GM12891 (cell line): ENCODE results near the gene DERL2.

Experiments
- POLR2A ChIP-seq: IDR thresholded peaks from 2 replicates; pipeline ENCODE4 v1.6.1; 2011; ENCODE audit warnings: low read depth, low read length, control low read depth
- POLR2AphosphoS5 ChIP-seq: IDR thresholded peaks from 2 replicates; pipeline ENCODE4 v1.6.1; 2011; ENCODE audit warnings: low read depth, low read length, control low read depth

- no peak for TF ChIP-seq POLR2A
- TF ChIP-seq POLR2AphosphoS5 = no peak
These were observed 41.8 kb downstream of the DERL2 start for GRCh38 chr17:5444209-5444608.
